ENCODE data around the gene LRMDA. TPM values are rescaled to one million over a fixed set of nuclear protein-coding genes. Genes with fewer than 3 reads are reported as not detected.

Gene LRMDA
- total and polyA plus RNA-seq, 2 donors (not counting 1 experiment from before 2014, with no cell fraction given): 0.12 TPM; not detected in 1

- Histone ChIP-seq H3K9me3 (ENCODE audit: control extremely low read depth in 1 of 3, control insufficient read depth in 2 of 3, insufficient read depth in 1 of 3, low read length in 2 of 3) (no peaks in the 10 kb centered on the region), H3K4me1 (ENCODE audit: control insufficient read depth in 2 of 2, insufficient read depth in 2 of 2, low read length in 2 of 2) (no peaks in the 10 kb centered on the region), H3K4me3 (ENCODE audit: control extremely low read depth in 1 of 5, extremely low read depth in 1 of 5, insufficient read depth in 1 of 5, low read depth in 2 of 5, low read length in 4 of 5) (no peak overlapping the region), H2AFZ (ENCODE audit: insufficient read depth, low read depth, low read length, poor library complexity, severe bottlenecking) (no peak overlapping the region), H3K79me2 (ENCODE audit: control insufficient read depth, insufficient read depth, low read length) (no peaks in the 10 kb centered on the region), H3K9ac (ENCODE audit: low read length) (no peak overlapping the region), H3K27me3 (replicated peaks in 1 of 4; ENCODE audit: control extremely low read depth in 1 of 4, control insufficient read depth in 3 of 4, insufficient read depth in 4 of 4, low read length in 3 of 4) (no peaks in the 10 kb centered on the region), H3K27ac (ENCODE audit: low read length in 2 of 2) (no peak overlapping the region), H4K20me1 (ENCODE audit: control insufficient read depth, insufficient read depth, low read length, poor library complexity, severe bottlenecking) (no peaks in the 10 kb centered on the region), H3K4me2 (replicated peaks; ENCODE audit: low read depth, low read length, poor library complexity, severe bottlenecking) (no peak overlapping the region), H3K36me3 (replicated peaks in 1 of 2; ENCODE audit: control extremely low read depth in 1 of 2, control insufficient read depth in 1 of 2, extremely low read depth in 1 of 2, insufficient read depth in 2 of 2, low read length in 1 of 2) (no peaks in the 10 kb centered on the region)
- Mint-ChIP-seq H3K27ac (no peak overlapping the region), H3K4me1 (no peaks in the 10 kb centered on the region), H3K27me3 (peaks cover 20% of the 10 kb centered on the region), H3K9me3 (ENCODE audit: insufficient read depth) (no peaks in the 10 kb centered on the region), H3K4me3 (no peak overlapping the region)
- ChIA-PET CTCF (no interaction called here), POLR2A (no interaction called here)
- no peak for TF ChIP-seq CTCF (IDR thresholded peaks at IDR 0.05)
- no peak for TF ChIP-seq EZH2 (IDR thresholded peaks at IDR 0.05; ENCODE audit: borderline replicate concordance, insufficient read depth, low read depth, low read length, poor library complexity, severe bottlenecking)
- WGBS (ENCODE audit: insufficient coverage): 86% methylated on average over 2 of the region's 4 CpGs
- ATAC-seq (ENCODE audit: low read depth): no peak
- intact Hi-C loops (cut with micrococcal nuclease): no loop called here
- DNase-seq: no peak
Measured at GRCh38 chr10:75905490-75905889, 474.1 kb downstream of the LRMDA start.

- Histone ChIP-seq H3K4me3 (ENCODE audit: control extremely low read depth in 1 of 5, extremely low read depth in 1 of 5, insufficient read depth in 1 of 5, low read depth in 2 of 5, low read length in 4 of 5) (no peak overlapping the region), H3K9me3 (ENCODE audit: control extremely low read depth in 1 of 3, control insufficient read depth in 2 of 3, insufficient read depth in 1 of 3, low read length in 2 of 3) (no peaks in the 10 kb centered on the region), H3K36me3 (replicated peaks in 1 of 2; ENCODE audit: control extremely low read depth in 1 of 2, control insufficient read depth in 1 of 2, extremely low read depth in 1 of 2, insufficient read depth in 2 of 2, low read length in 1 of 2) (no peaks in the 10 kb centered on the region), H3K4me2 (replicated peaks; ENCODE audit: low read depth, low read length, poor library complexity, severe bottlenecking) (no peak overlapping the region), H2AFZ (ENCODE audit: insufficient read depth, low read depth, low read length, poor library complexity, severe bottlenecking) (no peak overlapping the region), H3K79me2 (ENCODE audit: control insufficient read depth, insufficient read depth, low read length) (no peaks in the 10 kb centered on the region), H3K9ac (ENCODE audit: low read length) (no peak overlapping the region), H4K20me1 (ENCODE audit: control insufficient read depth, insufficient read depth, low read length, poor library complexity, severe bottlenecking) (no peaks in the 10 kb centered on the region), H3K27ac (ENCODE audit: low read length in 2 of 2) (no peak overlapping the region), H3K27me3 (replicated peaks in 1 of 4; ENCODE audit: control extremely low read depth in 1 of 4, control insufficient read depth in 3 of 4, insufficient read depth in 4 of 4, low read length in 3 of 4) (no peaks in the 10 kb centered on the region), H3K4me1 (ENCODE audit: control insufficient read depth in 2 of 2, insufficient read depth in 2 of 2, low read length in 2 of 2) (no peaks in the 10 kb centered on the region)
- intact Hi-C loops (cut with micrococcal nuclease): no loop called here
- Mint-ChIP-seq H3K4me1 (no peaks in the 10 kb centered on the region), H3K27ac (no peak overlapping the region), H3K4me3 (no peak overlapping the region), H3K9me3 (ENCODE audit: insufficient read depth) (no peaks in the 10 kb centered on the region), H3K27me3 (peaks cover 11% of the 10 kb centered on the region)
- ATAC-seq (ENCODE audit: low read depth) (no peak), DNase-seq (no peak)
- TF ChIP-seq EZH2 (IDR thresholded peaks at IDR 0.05; ENCODE audit: borderline replicate concordance, insufficient read depth, low read depth, low read length, poor library complexity, severe bottlenecking): no peak
- TF ChIP-seq CTCF (IDR thresholded peaks at IDR 0.05): no peak
- ChIA-PET CTCF (no interaction called here), POLR2A (no interaction called here)
- no CpG with 5 or more reads among the region's 2 CpGs for WGBS (ENCODE audit: insufficient coverage)
Measured at GRCh38 chr10:75910032-75910431, 478.6 kb downstream of the LRMDA start.
